GM21390 (cell line): ENCODE results near the gene PLOD2.
"Not testable (repeated sequence)": the region's sequence is repeated elsewhere in the genome, so short reads cannot be mapped to it uniquely, and the experiment has no call there.

Source experiments
- ATAC-seq: cut with Tn5 transposase; IDR thresholded peaks from one replicate; pipeline ENCODE4 v1.9.1; 2021; ENCODE audit not compliant: unreplicated experiment

PLOD2 gene

DNA sequence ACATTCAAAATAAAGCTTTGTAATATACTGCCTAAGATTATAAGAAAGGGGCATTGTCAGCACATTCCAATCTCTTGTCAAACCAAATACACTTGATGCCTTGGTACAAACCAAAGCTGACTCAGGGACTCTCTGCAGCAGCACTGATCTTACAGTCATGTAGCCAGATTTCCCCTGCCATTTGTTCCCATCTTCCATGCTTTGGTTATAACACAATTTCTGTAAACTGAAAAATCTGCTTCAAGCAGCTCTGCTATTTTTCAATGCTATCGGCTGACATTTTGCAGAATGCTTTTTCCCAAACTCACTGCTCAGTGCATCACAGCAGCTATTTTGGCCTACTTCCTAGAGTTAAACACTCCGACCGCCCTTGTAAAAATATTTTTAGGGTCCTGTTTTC is 18.2 kb downstream of the PLOD2 start:
- no peak for ATAC-seq

DNA sequence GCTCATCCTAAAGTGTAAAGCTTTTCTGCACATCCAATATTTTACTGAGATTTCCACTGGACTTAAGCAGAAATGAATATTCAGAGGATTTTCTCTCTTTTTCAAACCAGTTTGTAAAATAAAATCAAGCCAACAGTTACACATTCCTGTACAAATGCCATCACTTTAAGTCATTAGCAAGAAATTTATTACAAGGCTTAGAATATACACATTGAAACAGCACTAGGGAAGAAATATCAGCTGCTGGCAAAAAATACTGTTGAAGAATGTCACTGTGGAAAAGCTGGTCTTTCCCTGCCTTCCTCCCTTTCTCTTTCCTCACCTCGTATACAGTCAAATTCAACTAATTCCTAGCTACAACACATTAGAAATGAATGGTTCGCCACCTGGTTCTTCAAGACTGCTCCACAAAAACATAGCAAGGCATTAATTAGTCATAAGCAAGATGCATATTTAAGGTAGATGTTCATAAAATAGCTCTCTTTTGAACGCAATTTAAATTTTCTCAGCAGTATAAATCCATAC is 21.3 kb downstream of the PLOD2 start:
- no peak for ATAC-seq

DNA sequence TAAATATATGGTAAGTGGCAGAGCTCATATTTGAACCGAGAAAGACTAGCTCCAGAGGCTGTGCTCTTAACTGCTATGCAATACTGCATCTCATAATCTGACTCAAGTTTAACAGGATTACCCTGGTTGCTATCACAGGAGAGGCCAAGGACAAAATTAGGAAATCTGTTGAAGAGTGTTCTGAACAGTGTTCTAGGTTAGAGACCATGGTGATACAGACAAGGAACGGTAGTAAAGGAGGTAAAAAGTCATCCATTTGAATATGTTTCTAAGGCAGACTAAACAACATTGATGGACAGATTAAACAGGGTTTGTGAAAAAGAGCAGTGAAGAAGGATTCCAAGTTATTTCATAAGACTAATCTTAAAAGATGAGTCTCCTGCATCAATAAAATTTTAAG is 22.1 kb downstream of the PLOD2 start:
- ATAC-seq, result no peak

DNA sequence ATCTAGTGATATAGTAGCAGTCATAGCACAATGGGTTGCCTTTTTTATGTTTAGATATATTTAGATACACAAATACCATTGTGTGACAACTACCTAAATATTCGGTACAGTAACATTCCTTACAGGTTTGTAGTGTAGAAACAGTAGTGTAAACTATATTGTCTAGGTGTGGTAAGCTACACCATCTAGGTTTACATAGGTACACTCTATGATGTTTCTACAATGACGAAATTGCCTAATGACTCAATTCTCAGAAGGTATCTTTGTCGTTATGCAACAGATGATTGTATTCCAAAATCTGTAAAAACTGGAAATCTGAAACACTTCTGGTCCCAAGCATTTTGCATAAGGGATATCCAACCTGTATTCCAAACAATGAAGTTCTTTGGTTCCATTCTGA is 24.3 kb downstream of the PLOD2 start:
- no peak for ATAC-seq

DNA sequence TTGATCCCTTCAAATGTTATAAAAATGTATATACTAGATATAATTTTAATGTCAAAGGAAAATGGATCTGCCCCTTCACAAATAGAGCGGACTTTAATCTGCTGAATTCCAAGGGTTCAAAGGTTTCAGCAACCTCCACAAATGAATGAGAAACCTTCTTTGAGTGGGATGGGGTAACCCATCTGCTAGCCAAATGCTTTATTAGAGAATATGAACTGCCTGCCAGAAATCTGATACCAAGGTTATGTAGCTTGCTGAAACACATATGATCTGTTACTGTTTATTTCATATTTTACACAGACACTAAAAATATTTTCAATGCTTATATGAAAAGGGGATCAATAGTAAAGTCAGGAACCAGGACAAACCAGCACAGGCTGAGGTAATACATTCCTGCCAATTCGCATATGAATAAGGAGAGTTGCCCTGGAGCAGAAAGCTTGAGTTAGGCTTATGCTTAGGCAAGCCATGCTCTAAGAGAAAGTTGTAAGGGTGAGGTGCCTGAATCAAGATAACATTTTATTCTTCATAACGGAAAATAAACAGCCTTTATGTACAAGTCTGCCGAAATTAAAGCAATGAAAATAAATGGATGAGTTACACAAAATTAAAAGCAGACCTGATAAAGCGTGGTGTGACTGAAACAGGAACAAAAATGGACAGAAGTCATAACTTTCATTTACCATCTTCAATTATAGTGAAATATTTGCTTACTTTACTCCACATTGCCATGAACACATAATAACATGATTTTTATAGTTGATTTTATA is 26.5 kb downstream of the PLOD2 start:
- ATAC-seq, result no peak

DNA sequence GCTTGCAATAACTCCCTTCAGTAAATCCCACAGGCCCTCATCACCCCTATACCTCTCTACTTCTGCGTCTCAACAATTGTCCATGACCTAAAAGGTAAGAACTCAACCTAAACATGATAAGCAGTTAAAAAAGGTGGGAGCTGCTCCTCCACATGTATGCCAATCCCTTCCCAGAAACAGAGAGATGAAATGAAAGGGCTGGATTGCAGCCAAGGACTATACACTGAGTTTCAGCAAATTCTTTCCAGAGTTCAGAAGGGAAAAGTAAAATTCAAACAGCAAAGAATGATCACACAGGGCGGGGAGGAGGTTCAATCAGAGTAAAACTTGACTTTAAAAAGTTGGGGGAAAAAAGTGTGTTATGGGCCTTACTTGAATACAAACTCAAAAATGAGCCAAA is 27.5 kb downstream of the PLOD2 start:
- no peak for ATAC-seq

DNA sequence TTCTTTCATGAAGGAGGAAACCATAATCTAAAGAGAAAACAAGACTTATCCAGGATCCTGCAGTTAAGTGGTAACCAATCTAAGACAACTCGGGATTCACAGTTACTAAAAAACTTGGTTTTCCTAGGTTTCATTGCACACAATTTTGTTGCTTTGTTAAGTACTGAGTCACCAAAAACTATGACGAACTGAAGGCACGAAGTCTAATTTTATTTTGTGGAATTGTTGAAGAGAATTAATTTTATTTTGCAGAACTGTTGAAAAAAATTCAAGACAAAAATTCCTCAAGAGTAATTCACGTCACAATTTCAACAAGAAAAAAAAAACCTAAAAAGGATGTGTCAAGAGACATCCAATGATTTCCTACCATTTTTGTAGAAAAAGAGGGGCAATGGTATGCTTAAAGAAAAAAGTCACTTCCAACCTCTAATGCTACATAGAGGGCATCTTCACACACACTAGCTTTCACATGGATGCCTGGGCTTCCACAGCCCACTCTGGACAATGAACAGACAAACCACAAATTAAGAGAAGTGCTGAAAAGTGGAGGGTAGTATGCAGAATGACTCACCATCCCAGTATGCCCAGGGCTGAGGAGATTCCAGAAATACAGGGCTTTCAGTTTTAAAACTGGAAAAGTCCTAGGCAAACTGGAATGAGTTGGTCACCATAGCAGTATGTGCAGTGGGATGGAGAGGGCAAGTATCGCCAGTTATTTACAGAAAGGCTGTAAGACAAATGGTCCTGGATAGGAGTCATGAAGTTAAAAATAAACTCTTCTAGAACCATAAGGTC is 29.2 kb downstream of the PLOD2 start:
- ATAC-seq, result no peak

DNA sequence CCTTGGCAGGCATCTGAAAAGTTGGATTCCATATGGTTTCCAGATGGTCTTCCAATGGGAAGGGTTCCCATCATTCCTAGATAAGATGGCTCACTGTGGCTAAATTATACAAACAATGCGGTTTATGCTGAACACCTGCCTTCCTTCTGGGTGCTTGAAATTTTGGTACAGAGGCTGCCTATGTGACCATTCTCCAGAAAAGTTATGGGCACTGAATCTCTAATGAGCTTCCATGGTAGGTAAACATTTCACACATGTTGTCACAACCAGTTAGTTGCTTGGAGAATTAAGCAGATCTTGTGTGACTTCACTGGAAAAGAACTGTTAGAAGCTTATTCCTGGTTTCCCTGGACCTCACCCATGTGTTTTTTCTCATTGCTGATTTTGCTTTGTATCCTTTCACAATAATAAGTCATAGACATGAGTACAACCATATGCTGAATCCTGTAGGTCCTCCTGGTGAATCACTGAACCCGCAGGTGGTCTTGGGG is 30.1 kb downstream of the PLOD2 start:
- no peak for ATAC-seq

DNA sequence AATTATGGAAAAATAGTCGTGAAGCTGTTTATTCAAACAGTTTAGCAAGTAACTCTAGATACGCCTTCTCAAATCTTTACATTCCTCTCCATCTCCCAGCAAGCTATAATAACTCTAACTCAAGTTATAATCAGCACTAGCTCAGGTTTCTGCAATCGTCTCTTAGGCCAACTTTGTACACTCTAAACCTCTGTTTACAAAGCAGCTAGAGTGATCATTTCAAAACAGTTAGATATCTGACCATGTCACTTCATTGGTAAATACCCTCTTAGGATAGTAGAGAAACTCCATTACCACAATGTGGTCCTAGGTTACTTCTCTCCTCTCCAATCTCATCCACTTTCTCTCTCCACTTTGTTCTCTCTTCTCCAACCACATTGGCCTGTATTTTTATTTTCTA is 31.2 kb downstream of the PLOD2 start:
- ATAC-seq, result no peak

DNA sequence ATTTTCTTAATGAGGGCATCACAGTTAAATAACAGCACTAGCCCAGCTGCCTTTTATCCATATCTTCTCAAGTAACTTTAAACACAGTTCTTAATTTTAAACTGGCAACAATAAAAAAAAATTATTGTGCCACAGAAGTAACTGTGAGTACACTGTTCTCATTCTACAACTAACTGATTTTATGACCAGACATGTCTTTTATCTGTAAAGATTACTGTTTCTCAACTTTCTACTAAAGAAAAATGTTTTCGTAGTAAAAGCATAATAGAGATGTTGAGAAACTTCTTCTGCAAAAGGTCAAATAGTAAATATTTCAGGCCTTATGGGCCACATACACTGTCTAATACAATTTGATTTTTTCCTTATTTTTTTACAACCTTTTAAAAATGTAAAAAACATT is 32.0 kb downstream of the PLOD2 start:
- ATAC-seq, result no peak

DNA sequence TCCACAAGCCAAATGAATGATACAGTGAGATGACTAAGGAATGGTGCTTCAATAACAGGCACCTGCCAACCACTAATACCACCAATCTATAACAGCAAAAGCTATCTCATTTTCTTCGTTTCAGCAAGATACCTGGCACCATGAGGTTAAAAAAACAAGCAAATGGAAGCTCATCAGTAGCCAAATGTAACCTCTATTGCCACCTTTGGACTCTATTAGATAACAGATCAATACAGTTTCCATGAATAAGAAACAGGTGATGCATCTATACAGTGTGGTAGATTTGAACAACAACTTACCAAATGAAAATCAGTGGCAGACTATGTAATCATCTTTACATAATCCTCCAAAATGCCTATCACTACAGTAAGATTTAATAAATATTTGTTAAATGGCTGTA is 32.8 kb downstream of the PLOD2 start:
- ATAC-seq, result no peak

DNA sequence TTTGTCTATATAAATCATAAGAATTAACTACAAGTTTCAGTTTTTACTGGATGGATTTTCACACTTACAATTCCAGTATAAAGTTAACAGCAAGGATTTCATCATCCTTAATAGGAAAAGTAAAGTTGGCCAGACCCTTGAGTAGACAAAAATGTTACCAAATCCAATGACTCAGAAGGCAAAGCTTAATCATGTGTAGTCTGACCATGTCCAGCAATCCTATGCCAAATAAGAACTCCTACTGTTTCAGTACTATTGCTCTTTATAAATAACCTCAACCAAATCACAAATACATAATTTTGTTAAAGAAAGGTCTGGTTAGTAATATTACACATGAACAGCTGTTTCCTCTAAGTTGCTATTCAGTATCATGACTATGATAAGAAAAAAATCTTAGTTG is 35.0 kb downstream of the PLOD2 start:
- ATAC-seq, result no peak

DNA sequence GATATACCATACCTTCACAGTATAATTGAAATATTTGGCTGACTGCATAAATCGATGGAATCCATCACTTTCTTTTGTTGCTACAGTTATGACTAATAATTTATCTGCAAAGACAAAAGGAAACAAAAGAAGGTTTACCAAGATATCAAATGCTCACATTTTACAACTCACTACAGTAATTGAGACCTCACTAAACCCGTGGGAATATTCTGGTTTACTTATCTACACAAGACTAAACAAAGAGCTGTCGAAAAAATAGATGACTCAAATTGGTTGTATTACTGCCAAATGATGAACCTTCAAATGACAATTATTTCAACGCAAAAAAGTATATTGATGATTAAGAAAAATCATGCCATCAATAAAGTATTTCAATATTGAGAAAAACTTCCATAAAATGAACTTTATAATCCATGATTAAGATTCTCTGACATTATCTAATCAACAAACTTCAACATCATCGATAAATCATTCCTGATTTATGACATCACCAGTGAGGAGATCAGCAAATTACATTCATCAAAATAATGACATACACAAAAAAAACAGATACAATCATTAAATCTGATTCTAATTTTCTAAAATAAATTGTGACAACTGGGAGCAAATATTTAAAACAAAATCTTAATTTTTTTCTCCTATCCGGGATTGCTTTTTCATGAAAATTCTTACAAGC is 36.7 kb downstream of the PLOD2 start:
- ATAC-seq, result no peak

DNA sequence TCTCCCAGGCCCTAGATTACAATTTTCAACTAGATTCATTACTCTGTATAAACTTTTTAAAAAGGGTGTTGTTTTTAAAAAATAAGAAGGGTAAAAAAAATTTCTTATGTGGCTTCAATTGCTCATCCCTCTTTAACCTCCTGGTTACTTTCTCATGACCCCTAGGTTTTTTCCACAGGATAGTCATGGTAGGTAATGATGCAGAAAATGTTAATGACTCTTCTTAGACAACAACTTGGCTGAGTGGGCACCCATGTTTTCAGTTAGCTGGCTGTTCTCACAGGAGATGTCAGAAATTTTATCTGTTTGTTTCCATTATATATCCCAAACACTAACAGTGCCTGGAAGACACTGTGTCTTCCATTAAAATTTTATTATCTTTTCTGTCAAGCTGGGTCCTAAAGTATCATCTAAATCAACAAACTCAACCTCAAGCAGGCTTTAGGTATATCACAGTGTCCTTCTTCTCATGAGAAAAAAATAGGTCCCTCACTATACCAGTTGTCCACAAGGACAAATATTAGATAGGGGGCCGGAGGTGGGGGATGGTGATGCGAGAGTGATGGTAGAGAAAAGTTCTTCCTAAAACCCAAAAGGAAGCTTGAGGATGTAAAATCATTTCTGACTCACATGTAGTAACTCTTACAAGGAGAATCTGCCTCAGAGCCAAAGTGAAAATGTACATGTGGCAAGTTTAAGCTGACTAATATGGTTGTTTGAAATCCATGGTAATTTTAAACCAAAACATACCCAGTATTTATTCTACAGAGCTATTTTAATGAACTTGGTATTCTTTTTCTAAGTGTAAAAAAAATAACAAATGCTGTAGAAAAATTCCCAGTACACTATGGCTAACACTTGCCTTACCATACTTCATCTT is 43.3 kb downstream of the PLOD2 start:
- ATAC-seq, result no peak

DNA sequence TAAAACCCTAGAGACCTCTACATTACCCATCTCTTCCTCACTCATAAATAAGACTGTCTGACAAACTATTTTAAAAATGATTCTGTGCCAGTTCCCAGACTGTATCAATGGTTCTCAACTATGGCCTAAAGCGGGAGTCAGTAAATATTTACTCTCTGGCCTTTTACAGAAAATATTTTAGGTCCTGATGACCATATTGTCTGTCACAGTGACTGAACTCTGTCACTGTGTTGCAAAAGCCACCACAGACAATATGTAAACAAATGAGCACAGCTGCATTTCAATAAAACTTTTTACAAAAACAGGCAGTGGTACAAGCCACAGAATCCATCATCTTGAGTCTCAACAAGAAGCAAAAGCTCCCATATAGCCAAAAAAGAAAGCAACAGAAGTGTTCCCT is 45.4 kb downstream of the PLOD2 start:
- no peak for ATAC-seq

DNA sequence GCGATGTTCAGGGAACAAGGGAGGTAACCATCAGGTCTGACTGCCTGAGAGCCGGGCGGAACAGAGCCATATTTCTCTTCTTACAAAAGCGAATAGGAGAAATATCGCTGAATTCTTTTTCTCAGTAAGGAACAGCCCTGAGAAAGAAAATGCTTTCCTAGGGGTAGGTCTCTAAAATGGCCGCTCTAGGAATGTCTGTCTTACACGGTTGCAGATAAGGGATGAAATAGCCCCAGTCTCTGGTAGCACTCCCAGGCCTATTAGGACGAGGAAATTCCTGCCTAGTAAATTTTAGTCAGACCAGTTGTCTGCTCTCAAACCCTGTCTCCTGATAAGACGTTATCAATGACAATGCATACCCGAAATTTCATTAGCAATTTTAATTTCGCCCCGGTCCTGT is 47.2 kb downstream of the PLOD2 start:
- not testable (repeated sequence) for ATAC-seq

DNA sequence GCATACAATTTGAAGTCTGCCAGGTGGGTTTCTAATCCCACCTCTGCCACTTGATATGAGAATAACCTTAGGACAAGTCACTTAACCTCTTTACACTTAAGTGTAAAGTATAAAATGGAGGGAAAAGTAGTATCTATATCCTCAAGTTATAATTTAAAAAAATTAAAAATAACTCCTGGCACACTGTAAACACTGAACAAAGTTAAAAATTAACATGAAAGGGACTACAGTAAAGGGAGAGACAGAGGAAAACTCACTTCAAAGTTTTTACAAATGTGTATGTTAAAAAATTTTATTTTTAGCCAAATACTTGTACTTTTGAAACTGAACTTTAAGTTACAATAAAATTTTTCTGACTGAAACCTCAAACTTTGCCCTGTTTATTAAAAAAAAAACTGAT is 49.6 kb downstream of the PLOD2 start:
- ATAC-seq, result no peak

DNA sequence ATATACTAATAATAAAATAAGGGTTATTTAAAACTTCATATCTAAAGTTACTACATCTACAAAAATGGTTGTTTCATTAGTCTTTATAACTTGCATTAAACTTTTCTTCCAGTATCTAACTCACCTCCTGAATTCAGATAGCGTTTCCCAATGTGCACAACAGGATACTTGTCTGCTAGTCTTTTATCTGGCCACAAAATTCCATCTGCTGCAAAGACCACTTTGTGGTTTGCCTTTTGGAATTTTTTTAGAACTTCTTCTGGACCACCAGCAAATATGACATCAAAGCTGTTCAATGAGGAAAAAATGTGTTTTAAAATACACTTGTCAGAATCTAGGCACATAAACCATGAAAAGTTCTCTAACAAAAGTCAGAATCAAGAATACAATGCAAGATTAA is 50.8 kb downstream of the PLOD2 start:
- no peak for ATAC-seq

DNA sequence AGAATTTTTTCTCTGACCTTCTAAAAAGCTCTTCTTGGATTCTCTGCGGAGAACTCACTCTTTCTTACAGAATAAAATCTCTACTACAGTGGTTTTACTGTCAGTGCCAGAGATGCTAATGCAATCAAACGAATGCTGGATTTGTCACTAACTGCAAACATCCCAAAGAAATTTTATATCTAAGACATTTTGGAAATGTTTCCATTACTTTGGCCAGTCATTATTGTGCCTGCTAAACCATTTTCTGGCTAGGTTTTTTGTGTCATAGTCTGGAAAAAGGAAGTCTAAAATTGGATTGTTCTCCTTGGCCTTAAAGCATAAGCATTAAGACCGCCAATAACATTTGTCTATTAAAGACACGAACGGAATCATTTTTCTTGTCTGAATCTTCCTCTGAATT is 54.0 kb downstream of the PLOD2 start:
- no peak for ATAC-seq

DNA sequence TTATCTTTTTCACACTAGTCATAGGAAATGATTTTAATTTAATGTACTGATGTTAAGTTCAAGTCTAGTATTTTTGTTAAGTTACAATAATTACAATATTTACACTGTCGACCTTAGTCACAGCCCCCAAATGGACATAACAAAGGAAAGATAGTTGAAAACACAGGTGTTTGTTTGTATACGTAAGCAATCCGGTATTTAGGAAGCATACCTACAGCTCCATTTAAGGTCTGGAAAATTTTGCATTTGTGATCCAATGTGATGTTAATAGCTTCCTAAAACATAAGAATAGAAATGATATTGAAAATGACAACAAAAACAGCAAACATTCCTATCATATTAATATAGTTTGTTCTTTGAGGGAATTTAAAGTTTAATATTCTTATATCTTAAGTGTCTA is 56.9 kb downstream of the PLOD2 start:
- no peak for ATAC-seq

DNA sequence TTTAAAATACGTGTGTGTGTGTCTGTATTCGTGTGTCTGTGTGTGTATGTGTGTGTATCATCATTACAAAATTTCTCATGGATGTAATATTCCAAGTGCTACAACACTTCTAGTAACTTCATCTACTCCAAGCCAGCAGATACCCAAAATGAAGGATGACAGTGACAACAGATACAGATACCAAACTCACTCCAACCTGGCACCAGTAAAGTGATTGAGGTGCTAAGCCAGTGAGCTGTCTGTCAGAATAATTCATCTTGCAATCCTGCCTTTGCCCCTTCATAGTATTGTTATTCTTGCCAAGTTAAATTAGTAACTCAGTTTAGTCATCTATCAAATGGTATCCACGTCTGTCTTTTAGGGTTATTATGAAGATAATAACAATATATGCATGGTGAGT is 58.1 kb downstream of the PLOD2 start:
- no peak for ATAC-seq
